ENCODE measurements around the gene MCCC1.
"Not testable (repeated sequence)": the region's sequence is repeated elsewhere in the genome, so short reads cannot be mapped to it uniquely, and the experiment has no call there.

MCCC1 gene

DNA sequence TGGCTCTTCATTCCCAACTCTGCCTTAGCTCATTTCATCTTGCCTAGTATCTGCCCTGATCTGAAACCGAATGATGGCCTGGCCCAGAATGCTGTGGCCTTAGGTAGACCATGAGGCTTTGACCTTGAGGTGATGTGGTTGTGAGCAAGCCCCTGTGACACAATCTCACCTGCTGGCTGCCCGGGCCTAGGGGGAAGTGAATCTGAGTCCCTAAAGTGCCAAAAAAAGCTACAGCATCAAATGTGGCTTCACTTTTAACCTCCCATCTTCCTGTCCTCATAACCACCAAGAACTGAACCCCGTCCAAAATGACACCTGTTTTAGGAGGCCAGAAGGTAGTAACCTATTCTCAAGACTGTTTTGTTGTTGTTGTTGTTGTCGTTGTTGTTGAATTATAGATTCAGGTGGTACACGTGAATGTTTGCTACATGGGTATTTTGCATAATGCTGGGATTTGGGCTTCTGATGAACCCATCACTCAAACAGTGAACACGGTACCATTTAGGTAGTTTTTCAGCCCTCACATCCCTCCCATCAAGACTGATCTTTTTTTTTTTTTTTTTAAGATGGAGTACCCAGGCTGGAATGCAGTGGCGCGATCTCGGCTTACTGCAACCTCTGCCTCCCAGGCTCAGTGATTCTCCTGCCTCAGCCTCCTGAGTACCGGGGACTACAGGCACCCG is 54.6 kb downstream of the MCCC1 start:
- no peak for DNase-seq (ENCODE audit: low spot score)

DNA sequence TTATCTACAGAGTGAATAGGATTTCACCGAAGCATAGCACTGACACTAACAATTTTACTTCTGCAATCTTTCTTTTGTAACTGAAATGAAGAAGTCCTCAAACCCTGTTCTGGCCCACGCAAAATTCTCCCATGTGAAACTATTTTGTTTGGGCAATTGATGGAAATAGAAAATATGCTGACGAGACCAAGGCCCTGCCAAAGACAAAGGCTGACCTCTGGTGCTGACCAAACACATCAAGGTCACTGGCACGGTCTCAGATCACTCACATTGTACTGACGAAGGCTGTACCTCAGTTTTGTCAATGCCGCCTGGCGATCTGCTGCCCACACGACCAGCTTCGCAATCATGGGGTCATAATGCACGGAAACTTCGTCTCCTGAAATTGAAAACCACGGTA is 60.5 kb downstream of the MCCC1 start:
- DNase-seq (ENCODE audit: low spot score): no peak

DNA sequence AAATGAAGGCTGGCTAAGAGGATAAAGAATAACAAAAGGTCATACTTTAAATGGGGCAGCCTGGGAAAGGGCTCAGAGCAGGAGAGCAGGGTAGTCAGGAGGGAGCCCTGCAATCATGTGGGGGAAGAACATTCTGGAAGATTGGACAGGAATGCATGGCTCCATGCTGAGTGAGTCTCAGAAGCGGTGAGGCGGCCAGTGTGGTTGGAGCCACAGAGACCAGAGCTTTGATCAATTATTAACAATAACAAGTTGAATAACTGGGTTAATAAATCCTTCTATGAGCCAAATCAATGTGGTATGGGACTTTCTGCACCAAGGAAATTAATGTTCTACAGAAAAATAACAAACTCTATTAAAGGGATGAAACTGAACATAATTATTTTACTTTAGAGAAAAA is 61.1 kb downstream of the MCCC1 start:
- DNase-seq (ENCODE audit: low spot score): no peak

DNA sequence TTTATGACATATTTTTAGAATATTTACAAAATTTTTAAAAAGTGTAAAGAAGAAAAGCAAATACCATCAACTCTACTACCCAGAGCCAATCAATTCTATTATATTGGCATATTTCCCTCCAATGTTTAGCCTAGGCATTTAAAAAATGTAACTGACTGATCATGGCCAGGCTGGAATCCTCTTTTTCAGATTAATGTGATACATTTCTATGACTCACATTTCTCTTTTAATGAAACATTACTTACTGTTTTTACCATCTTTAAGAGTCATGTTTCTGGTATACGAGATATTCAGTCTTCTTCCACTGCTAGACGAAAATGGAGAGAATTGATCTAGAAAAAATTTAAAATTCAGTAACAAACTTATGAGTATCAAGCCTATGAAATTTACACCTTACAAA is 65.5 kb downstream of the MCCC1 start:
- DNase-seq (ENCODE audit: low spot score): no peak

DNA sequence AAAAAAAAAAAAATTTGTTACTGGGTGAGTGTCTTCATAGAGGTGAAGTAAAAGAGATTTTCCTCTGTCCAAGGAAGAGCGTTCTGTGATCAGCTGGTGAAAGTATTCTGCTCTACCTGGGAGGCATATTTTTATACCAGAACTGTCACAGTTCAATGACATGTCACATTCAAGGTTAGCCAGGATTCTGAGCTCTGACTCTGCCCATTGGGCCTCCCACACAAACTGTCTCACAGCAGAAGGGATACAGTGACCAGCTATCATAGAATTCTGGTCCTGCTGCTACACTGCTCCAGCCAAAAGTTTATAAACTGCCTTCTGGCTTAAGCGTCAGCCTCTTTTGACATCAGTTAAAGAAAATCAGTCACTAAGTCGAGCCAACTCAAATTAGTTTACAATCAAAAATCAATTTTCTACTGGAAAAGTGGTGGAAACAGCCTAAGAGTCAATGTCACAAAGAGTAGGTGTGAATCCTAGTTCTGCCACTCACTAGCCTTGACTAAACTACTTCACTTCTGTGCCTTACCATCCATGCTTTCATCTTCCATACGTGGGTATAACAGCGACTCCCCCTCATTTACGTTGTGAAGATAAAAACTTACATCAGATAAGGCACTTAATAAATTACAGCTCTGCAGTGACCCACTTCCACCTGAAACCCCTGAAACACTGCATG is 66.3 kb downstream of the MCCC1 start:
- no peak for DNase-seq (ENCODE audit: low spot score)

DNA sequence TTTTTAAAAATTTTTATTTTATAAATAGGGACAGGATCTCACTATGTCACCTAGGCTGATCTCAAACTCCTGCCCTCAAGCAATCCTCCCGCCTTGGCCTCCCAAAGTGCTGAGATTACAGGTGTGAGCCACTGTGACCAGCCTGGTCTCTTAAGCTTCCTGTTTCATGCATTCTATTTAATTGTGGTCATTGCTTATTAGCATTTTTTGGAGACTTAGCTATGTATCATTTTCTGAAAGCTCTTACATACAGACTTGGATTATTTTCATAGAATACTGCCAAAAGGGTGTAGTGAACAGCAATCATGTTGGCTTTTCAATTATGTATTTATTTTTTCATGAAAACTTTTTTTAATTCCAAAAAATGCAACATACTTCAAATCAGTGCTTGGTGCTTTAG is 67.5 kb downstream of the MCCC1 start:
- no peak for DNase-seq (ENCODE audit: low spot score)

DNA sequence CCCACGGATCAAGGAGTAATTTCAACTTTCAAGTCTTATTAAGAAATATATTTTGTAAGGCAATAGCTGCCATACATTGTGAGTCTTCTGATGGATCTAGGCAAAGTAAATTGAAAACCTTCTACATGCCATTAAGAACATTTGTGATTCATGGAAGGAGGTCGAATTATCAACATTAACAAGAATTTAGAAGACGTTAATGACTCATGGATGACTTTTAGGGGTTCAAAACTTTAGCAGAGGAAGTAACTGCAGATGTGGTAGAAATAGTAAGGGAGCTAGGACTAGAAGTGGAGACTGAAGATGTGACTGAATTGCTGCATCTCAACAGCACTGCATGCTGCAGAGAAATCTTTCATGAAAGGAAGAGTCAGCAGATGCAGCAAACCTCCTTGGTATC is 70.9 kb downstream of the MCCC1 start:
- no peak for DNase-seq (ENCODE audit: low spot score)

DNA sequence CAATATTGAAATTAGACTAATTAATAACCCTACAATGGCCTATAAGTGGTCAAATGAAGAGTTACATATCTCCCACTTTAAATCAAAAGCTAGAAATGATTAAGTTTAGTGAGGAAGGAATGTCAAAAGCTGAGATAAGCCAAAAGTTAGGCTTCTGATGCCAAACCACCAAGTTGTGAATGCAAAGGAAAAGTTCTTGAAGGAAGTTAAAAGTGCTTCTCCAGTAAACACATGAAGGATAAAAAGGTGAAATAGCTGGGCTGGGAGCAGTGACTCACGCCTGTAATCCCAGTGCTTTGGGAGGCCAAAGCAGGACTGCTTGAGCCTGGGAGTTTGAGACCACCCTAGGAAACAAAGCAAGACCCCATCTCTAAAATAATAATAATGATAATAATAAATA is 72.0 kb downstream of the MCCC1 start:
- DNase-seq (ENCODE audit: low spot score): no peak

DNA sequence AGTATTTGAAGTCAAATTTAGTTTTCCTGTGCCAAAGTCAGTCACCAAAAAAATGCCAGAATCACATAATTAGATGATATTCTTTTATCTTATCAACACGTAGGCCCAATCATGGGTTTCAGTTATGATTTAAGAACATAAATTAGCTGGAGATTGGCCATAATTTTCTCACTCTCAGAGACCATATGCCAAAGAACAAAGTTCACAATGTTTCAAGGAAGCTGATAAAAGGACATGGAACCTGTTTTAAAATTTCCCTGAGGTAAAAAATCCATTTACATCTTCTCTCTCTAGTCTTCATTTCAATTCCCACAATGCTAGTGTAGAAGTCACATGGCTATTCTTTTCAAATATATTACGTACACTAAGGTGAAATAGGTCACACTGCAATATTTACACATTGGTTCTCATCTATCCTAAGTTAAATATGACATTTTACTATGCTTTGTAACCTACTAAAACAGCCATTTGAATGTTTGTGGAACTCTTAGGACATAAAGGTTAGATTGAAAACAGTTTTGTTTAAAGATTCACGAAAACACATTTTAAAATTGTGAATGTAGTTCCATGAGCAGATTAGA is 76.3 kb downstream of the MCCC1 start:
- DNase-seq (ENCODE audit: low spot score): no peak

DNA sequence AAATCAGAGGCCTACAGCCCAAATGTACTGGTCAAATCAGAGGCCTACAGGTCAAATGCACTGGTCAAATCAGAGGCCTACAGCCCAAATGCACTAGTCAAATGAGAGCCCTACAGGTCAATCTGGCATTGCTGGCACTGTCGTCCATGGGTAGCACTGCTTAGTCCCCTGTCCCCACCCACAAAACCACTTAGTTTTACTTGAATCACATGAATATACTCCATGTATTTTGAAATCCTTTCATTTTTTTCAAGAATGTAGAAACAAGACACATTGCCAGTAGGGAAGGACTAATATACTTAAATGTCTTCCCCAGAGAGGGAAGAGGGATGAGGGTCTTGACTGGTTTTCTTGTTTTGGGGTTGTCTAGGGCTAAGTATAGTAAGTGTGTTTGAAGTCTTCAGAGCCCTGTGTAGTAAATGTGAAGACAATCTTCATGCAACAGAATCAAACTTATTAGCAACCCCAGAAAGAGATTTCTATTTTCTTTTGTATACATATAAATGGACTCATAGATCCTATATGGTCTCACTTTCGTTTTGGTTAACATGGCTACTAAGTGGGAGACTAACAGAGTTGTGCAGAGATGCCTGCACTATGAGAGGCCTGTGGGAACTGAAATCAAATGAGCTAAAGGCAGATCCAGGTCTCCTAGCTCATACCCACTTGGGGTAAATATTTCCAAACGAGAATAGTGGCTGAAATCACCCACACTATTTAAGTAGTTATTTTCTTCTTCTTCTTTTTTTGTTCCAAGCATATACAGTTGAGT is 80.7 kb downstream of the MCCC1 start:
- no peak for DNase-seq (ENCODE audit: low spot score)

DNA sequence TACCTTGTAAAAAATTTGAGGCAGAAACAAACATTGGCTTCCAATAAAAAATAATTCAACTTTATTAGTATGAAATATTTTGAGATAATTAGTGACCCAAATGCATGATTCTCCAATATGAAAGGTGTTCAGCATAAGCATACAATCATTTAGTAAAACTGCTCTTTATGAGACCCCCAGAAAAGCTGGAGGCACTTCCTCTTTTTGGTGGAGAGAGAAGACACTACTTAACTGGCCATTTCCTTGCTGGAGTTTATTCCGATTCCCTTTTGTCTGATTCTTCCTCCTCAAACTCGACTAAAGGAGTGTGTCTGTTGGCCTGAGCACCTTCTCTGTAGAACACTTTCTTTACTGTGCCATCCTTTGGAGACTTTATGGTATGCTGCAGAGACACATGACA is 84.1 kb downstream of the MCCC1 start:
- DNase-seq (ENCODE audit: low spot score): no peak

DNA sequence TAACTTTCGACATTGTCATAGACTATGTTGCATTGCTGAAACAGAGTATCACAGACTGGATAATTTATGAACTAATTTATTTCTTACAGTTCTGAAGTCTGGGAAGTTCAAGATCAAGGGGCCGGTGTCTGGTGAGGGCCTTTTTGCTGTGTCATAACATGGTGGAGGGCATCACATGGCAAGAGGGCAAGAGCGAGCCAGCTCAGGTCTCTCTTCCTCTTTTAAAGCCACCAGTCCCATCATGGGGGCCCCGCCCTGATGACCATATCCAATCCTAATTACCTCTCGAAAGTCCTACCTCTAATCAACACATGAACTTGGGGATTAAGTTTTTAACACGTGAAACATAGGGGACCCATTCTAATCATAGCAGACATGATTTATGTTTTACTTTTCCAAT is 85.4 kb downstream of the MCCC1 start:
- DNase-seq (ENCODE audit: low spot score): no peak

DNA sequence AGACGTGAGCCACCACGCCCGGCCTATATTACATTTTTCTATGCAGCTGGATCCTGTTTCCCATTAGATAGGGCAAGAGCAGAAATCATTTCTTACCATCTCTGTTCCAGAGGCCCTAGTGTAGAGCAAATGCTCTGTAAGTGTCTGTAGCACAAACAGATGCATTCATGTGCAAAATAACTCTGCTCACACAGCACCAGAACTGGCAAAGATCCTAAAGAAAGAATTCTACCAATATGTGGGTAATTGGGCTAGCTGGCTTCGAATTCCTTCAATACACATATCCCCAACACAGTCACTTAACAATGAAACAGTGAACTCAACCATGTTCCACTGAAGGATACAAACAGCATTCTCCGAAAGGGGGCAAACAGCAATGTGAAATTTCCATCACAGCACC is 86.2 kb downstream of the MCCC1 start:
- DNase-seq (ENCODE audit: low spot score): no peak

DNA sequence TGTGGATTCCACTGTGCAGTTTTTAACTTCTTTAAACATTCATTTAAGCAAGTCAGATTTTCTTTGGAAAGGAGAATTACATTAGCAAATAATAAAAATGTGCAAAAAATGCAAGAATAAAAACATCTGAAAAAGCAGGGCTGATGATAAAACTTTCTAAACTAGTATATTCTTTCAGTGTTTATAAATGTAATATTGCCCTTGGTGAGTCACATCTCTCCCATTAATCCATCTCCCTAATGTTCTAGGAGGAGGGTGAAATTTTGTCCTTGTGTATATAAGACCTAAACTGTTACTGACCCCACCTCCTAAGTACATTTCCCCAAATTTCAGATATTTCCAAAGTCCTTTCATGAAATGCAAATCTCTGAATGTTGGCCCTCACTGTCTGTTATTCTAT is 90.5 kb downstream of the MCCC1 start:
- no peak for DNase-seq (ENCODE audit: low spot score)

DNA sequence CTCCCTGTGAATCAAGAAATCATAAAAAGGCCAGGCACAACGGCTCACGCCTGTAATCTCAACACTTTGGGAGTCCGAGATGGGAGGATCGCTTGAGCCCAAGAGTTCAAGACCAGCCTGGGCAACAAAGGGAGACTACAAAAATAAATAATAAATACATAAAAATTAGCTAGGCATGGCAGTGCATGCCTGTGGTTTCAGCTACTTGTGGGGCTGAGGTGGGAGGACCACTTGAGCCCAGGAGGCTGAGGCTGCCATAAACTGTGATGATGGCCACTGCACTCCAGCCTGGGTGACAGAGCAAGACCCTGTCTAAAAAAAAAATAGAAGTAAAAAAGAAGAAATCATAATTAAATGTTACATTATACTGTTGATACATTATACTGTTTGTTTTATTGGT is 91.0 kb downstream of the MCCC1 start:
- no peak for DNase-seq (ENCODE audit: low spot score)

DNA sequence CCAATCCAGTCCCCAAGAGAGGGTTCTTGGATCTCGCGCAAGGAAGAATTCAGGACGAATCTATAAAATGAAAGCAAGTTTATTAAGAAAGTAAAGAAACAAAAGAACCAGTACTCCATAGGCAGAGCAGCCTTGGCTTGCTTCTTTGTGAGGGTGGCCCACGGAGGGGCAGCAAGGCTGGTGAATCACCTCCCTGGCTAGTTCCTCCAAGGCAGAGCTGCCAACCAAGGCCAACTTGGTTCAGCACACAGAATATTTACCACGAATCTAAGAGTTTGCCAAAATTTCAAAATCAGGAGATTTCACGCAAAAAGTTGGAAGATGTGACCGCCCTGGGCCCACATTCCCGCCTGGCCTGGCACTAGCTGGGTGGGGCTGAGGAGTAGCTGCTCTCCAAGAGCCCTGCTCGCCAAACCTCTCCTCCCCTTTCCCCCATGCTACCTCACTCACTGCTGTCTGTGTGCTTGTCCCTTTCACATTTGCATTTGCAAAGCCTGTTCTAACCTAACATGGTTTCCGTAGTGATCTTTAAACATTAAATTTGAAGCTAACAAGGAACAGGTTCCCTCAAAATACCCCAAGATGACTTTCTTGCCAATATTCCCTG is 92.8 kb downstream of the MCCC1 start:
- no peak for DNase-seq (ENCODE audit: low spot score)

DNA sequence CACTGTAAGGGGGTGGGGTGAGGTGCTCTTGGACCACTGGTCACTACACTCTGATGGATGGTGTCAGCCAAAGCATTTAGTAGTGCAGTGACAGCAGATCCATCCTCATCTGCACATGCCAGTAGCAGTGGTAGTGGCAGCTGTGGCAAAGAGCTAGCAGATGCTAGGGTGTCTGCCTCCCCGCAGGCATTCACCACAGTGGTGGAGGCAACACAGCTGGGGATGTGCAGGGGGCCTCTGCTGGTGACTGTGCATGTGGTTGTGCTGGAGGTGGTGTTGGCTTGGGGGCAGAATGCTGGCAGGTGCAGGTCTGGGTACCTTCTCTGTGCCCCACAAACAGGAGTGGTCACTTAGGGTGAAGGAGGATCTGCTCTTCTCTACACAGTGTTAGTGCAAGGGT is 99.5 kb downstream of the MCCC1 start:
- DNase-seq (ENCODE audit: low spot score): no peak

DNA sequence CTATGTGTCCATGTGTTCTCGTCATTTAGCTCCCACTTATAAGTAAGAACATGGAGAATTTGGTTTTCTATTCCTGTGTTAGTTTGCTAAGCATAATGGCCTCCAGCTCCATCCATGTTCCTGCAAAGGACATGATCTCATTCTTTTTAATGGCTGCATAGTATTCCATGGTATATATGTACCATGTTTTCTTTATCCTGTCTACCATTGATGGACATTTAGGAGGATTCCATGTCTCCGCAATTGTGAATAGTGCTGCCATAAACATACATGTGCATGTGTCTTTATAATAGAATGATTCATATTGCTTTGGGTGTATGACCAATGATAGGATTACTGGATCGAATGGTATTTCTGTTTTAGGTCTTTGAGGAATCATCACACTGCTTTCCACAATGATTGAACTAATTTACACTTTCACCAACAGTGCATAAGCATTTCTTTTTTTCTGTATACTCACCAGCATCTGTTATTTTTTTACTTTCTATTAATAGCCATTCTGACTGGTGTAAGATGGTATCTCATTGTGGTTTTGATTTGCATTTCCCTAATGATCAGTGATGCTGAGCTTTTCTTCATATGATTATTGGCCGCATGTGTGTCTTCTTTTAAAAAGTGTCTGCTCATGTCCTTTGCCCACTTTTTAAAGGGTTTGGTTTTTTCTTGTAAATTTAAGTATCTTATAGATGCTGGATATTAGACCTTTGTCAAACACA is 105.7 kb downstream of the MCCC1 start:
- not testable (repeated sequence) for DNase-seq (ENCODE audit: low spot score)

DNA sequence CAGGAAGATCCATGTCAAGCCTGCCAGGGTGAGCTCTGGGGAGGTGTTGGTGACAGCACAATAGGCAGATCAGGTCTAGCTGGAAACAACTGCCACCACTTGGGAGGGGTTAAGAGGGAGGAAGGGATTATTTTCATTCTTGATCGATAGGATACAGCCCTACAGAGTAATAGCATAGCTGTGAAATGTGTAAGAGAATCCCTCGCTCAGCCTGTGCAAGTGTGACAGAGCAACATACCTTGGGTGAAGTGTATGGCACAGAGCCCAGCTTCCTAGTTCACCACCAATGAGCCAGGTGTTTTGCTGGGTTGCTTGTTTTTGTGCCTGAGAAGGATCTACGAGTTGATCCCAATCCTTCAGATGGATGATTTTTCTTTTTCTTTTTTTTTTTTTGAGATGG is 109.7 kb downstream of the MCCC1 start:
- DNase-seq (ENCODE audit: low spot score): no peak

DNA sequence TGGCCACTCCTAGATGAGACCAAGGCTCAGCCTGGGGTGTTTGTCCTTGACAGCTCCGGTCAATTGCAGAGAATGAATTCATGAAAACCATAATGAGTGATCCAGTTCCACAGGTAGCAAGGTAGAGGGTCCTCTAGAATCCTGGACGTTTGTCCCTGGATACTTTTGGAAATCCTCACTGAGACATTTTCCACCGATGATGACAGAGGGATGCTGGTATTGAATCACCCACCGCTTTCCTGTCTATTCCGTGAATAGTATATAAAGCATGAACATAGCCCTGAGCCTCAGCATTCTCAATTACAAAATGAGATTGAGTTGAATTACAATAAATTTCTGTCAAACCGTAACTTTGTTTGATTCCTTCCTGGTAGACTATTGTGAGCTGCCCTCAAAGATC is 113.3 kb downstream of the MCCC1 start:
- DNase-seq (ENCODE audit: low spot score): no peak

DNA sequence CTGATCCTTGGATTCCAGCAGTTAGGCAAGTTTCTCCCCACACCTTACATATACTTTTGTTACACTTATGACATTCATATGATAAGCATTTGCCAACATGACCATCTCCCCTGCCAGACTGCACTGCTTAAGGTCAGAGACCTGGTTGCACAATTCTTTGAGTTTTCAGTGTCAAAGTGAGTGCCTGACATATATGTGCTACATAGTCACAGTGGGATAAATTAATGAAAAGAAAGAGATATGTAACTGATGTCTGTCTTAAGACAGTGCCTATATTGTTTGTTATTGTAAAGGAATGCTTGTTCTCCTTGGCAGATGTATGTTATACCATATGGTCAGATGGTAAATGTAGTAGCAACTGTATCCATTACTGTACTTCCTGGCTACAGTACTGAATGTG is 115.4 kb downstream of the MCCC1 start:
- DNase-seq (ENCODE audit: low spot score): no peak

DNA sequence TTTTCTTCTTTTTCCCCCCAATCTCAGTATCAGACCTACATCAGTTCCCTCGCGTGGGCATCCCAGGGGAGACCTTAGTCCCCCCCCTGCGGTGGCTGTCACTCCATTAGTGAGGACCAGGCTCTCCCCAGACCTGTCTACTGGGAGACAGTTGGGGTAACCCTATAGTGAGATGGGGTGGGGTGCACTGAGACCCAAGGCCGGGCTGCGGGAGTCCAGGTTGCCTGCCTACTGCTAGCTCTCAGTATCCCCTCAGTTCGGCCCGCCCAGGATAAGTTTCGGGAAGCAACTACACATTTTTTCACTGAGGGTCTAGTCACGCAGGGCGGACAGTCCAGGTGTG is 118.3 kb downstream of the MCCC1 start:
- no peak for DNase-seq (ENCODE audit: low spot score)

Data from hematopoietic multipotent progenitor cell treated with erythropoietin and hydrocortisone succinate and interleukin-3 and kit ligand, for 15 days (in vitro differentiated cells).